ENCODE measurements around the gene ARHGEF17. TPM values are rescaled to one million over a fixed set of nuclear protein-coding genes. Genes with fewer than 3 reads are reported as not detected.

The ARHGEF17 gene
- polyA plus RNA-seq, 4 donors = 0.67 to 54.8 (median 6.5) TPM

GRCh38 chr11:73331138-73331916, 23.3 kb downstream of the ARHGEF17 start:
- Histone ChIP-seq H3K9me3 (ENCODE audit: control insufficient read depth in 2 of 2, insufficient read depth in 1 of 2, low read depth in 1 of 2, low read length in 1 of 2) (no peaks in the 10 kb centered on the region), H3K27ac (ENCODE audit: low read depth in 1 of 3, low read length in 2 of 3) (peak overlapping the region in 2 of 3 donors; percentile 33 to 92), H3K4me3 (ENCODE audit: low read depth in 1 of 3, low read length in 3 of 3) (peak overlapping the region in 1 of 3 donors; percentile 2), H3K27me3 (ENCODE audit: control insufficient read depth in 3 of 3, insufficient read depth in 3 of 3, low read length in 3 of 3) (no peaks in the 10 kb centered on the region), H3K36me3 (ENCODE audit: control insufficient read depth in 3 of 3, insufficient read depth in 2 of 3, low read depth in 1 of 3, low read length in 3 of 3) (peaks cover 0 to 53% (median 0%) of the 10 kb centered on the region in 3 donors), H3K4me1 (ENCODE audit: control insufficient read depth in 3 of 3, insufficient read depth in 2 of 3, low read depth in 1 of 3, low read length in 2 of 3) (peaks cover 0 to 73% (median 8%) of the 10 kb centered on the region in 3 donors)
- FAIRE-seq (no peak), DNase-seq (peak in 1 of 2 donors; percentile 89)
- 29 to 48% (median 37%) methylated on average over 4 of the region's 4 CpGs for WGBS, 3 donors

GRCh38 chr11:73333173-73333572, 25.1 kb downstream of the ARHGEF17 start:
- H3K27me3 ChIP-seq (ENCODE audit: control insufficient read depth in 3 of 3, insufficient read depth in 3 of 3, low read length in 3 of 3) = no peaks in the 10 kb centered on the region
- DNase-seq (no peak), FAIRE-seq (no peak)
- H3K4me3 ChIP-seq (ENCODE audit: low read depth in 1 of 3, low read length in 3 of 3) = no peak overlapping the region
- H3K9me3 ChIP-seq (ENCODE audit: control insufficient read depth in 2 of 2, insufficient read depth in 1 of 2, low read depth in 1 of 2, low read length in 1 of 2) = no peaks in the 10 kb centered on the region
- WGBS, 3 donors = 90 to 95% (median 91%) methylated on average over 11 of the region's 11 CpGs
- H3K36me3 ChIP-seq (ENCODE audit: control insufficient read depth in 3 of 3, insufficient read depth in 2 of 3, low read depth in 1 of 3, low read length in 3 of 3) = peaks cover 0 to 51% (median 0%) of the 10 kb centered on the region in 3 donors
- H3K27ac ChIP-seq (ENCODE audit: low read depth in 1 of 3, low read length in 2 of 3) = peak overlapping the region in 2 of 3 donors; percentile 76 to 79
- peaks cover 0 to 62% (median 8%) of the 10 kb centered on the region in 3 donors for H3K4me1 ChIP-seq (ENCODE audit: control insufficient read depth in 3 of 3, insufficient read depth in 2 of 3, low read depth in 1 of 3, low read length in 2 of 3)

GRCh38 chr11:73333640-73334383, 25.7 kb downstream of the ARHGEF17 start:
- no peak for FAIRE-seq

GRCh38 chr11:73334384-73335203, 26.5 kb downstream of the ARHGEF17 start:
- peaks cover 0 to 54% (median 0%) of the 10 kb centered on the region in 3 donors for H3K36me3 ChIP-seq (ENCODE audit: control insufficient read depth in 3 of 3, insufficient read depth in 2 of 3, low read depth in 1 of 3, low read length in 3 of 3)
- H3K4me1 ChIP-seq (ENCODE audit: control insufficient read depth in 3 of 3, insufficient read depth in 2 of 3, low read depth in 1 of 3, low read length in 2 of 3) = peaks cover 0 to 53% (median 8%) of the 10 kb centered on the region in 3 donors
- peak overlapping the region in 2 of 3 donors; percentile 76 to 79 for H3K27ac ChIP-seq (ENCODE audit: low read depth in 1 of 3, low read length in 2 of 3)
- DNase-seq (peak in 1 of 2 donors; percentile 64), FAIRE-seq (no peak)
- H3K4me3 ChIP-seq (ENCODE audit: low read depth in 1 of 3, low read length in 3 of 3) = no peak overlapping the region
- H3K9me3 ChIP-seq (ENCODE audit: control insufficient read depth in 2 of 2, insufficient read depth in 1 of 2, low read depth in 1 of 2, low read length in 1 of 2) = no peaks in the 10 kb centered on the region
- 54 to 72% (median 62%) methylated on average over 6 of the region's 6 CpGs for WGBS, 3 donors
- H3K27me3 ChIP-seq (ENCODE audit: control insufficient read depth in 3 of 3, insufficient read depth in 3 of 3, low read length in 3 of 3) = no peaks in the 10 kb centered on the region

More at GRCh38 chr11:73333640-73334383, 25.7 kb downstream of the ARHGEF17 start:
- Histone ChIP-seq H3K36me3 (ENCODE audit: control insufficient read depth in 3 of 3, insufficient read depth in 2 of 3, low read depth in 1 of 3, low read length in 3 of 3) (peaks cover 0 to 51% (median 0%) of the 10 kb centered on the region in 3 donors), H3K4me3 (ENCODE audit: low read depth in 1 of 3, low read length in 3 of 3) (no peak overlapping the region), H3K9me3 (ENCODE audit: control insufficient read depth in 2 of 2, insufficient read depth in 1 of 2, low read depth in 1 of 2, low read length in 1 of 2) (no peaks in the 10 kb centered on the region), H3K27me3 (ENCODE audit: control insufficient read depth in 3 of 3, insufficient read depth in 3 of 3, low read length in 3 of 3) (no peaks in the 10 kb centered on the region), H3K27ac (ENCODE audit: low read depth in 1 of 3, low read length in 2 of 3) (peak overlapping the region in 2 of 3 donors; percentile 76 to 79), H3K4me1 (ENCODE audit: control insufficient read depth in 3 of 3, insufficient read depth in 2 of 3, low read depth in 1 of 3, low read length in 2 of 3) (peaks cover 0 to 56% (median 8%) of the 10 kb centered on the region in 3 donors)
- 71 to 88% (median 82%) methylated on average over 4 of the region's 4 CpGs for WGBS, 3 donors
- no peak for DNase-seq

GRCh38 chr11:73335204-73335923, 27.3 kb downstream of the ARHGEF17 start:
- Histone ChIP-seq H3K27me3 (ENCODE audit: control insufficient read depth in 3 of 3, insufficient read depth in 3 of 3, low read length in 3 of 3) (no peaks in the 10 kb centered on the region), H3K27ac (ENCODE audit: low read depth in 1 of 3, low read length in 2 of 3) (peak overlapping the region in 2 of 3 donors; percentile 53 to 76), H3K4me3 (ENCODE audit: low read depth in 1 of 3, low read length in 3 of 3) (no peak overlapping the region), H3K36me3 (ENCODE audit: control insufficient read depth in 3 of 3, insufficient read depth in 2 of 3, low read depth in 1 of 3, low read length in 3 of 3) (peaks cover 0 to 61% (median 0%) of the 10 kb centered on the region in 3 donors), H3K9me3 (ENCODE audit: control insufficient read depth in 2 of 2, insufficient read depth in 1 of 2, low read depth in 1 of 2, low read length in 1 of 2) (no peaks in the 10 kb centered on the region), H3K4me1 (ENCODE audit: control insufficient read depth in 3 of 3, insufficient read depth in 2 of 3, low read depth in 1 of 3, low read length in 2 of 3) (peaks cover 0 to 50% (median 8%) of the 10 kb centered on the region in 3 donors)
- FAIRE-seq = no peak
- 13 to 27% (median 18%) methylated on average over 4 of the region's 4 CpGs for WGBS, 3 donors
- peak; percentile 72 to 87 for DNase-seq

GRCh38 chr11:73337846-73338245, 29.8 kb downstream of the ARHGEF17 start:
- H3K4me1 ChIP-seq (ENCODE audit: control insufficient read depth in 3 of 3, insufficient read depth in 2 of 3, low read depth in 1 of 3, low read length in 2 of 3) = peaks cover 0 to 26% (median 8%) of the 10 kb centered on the region in 3 donors
- no peak overlapping the region for H3K27ac ChIP-seq (ENCODE audit: low read depth in 1 of 3, low read length in 2 of 3)
- FAIRE-seq = no peak

GRCh38 chr11:73338279-73338678, 30.2 kb downstream of the ARHGEF17 start:
- no peak overlapping the region for H3K27ac ChIP-seq (ENCODE audit: low read depth in 1 of 3, low read length in 2 of 3)
- 74 to 91% (median 82%) methylated on average over 4 of the region's 4 CpGs for WGBS, 3 donors
- no peaks in the 10 kb centered on the region for H3K9me3 ChIP-seq (ENCODE audit: control insufficient read depth in 2 of 2, insufficient read depth in 1 of 2, low read depth in 1 of 2, low read length in 1 of 2)
- peaks cover 0 to 57% (median 0%) of the 10 kb centered on the region in 3 donors for H3K36me3 ChIP-seq (ENCODE audit: control insufficient read depth in 3 of 3, insufficient read depth in 2 of 3, low read depth in 1 of 3, low read length in 3 of 3)
- no peak for DNase-seq
- H3K27me3 ChIP-seq (ENCODE audit: control insufficient read depth in 3 of 3, insufficient read depth in 3 of 3, low read length in 3 of 3) = no peaks in the 10 kb centered on the region
- peaks cover 0 to 25% (median 8%) of the 10 kb centered on the region in 3 donors for H3K4me1 ChIP-seq (ENCODE audit: control insufficient read depth in 3 of 3, insufficient read depth in 2 of 3, low read depth in 1 of 3, low read length in 2 of 3)
- H3K4me3 ChIP-seq (ENCODE audit: low read depth in 1 of 3, low read length in 3 of 3) = no peak overlapping the region
- FAIRE-seq = no peak

More at GRCh38 chr11:73337846-73338245, 29.8 kb downstream of the ARHGEF17 start:
- WGBS, 3 donors = 85 to 92% (median 91%) methylated on average over 2 of the region's 2 CpGs
- DNase-seq = no peak
- Histone ChIP-seq H3K36me3 (ENCODE audit: control insufficient read depth in 3 of 3, insufficient read depth in 2 of 3, low read depth in 1 of 3, low read length in 3 of 3) (peaks cover 0 to 57% (median 0%) of the 10 kb centered on the region in 3 donors), H3K27me3 (ENCODE audit: control insufficient read depth in 3 of 3, insufficient read depth in 3 of 3, low read length in 3 of 3) (no peaks in the 10 kb centered on the region), H3K4me3 (ENCODE audit: low read depth in 1 of 3, low read length in 3 of 3) (no peak overlapping the region), H3K9me3 (ENCODE audit: control insufficient read depth in 2 of 2, insufficient read depth in 1 of 2, low read depth in 1 of 2, low read length in 1 of 2) (no peaks in the 10 kb centered on the region)

Data from small intestine (tissue), 7 donors.